ENCODE data around the gene ZNF263. TPM values are rescaled to one million over a fixed set of nuclear protein-coding genes. Genes with fewer than 3 reads are reported as not detected.

ZNF263 gene
- total and polyA plus RNA-seq, 2 experiments from 2014 or later = 9.2 to 66.9 TPM

GRCh38 chr16:3235856-3236669 is 47.2 kb upstream of the ZNF263 start:
- H3K4me2 ChIP-seq = 0 out of 2 replicates have a peak overlapping the region, but pooled peaks have one; percentile 26
- Mint-ChIP-seq H3K27ac (no peak overlapping the region), H3K9me3 (peaks cover 49% of the 10 kb centered on the region), H3K27me3 (ENCODE audit: insufficient read depth, low read depth, poor library complexity) (peaks cover 12% of the 10 kb centered on the region), H3K4me3 (peak overlapping the region; percentile 67), H3K36me3 (ENCODE audit: low read depth) (peaks cover 40% of the 10 kb centered on the region), H3K4me1 (peaks cover 8% of the 10 kb centered on the region)
- H3K9me2 ChIP-seq (ENCODE audit: insufficient read depth) = peaks cover 10% of the 10 kb centered on the region; the same call in 1 of the 2 replicates
- no peaks in the 10 kb centered on the region for H4K20me1 ChIP-seq (replicated peaks; ENCODE audit: insufficient read depth)
- H3K36me3 ChIP-seq (ENCODE audit: insufficient read depth) = peaks cover 17% of the 10 kb centered on the region
- H3K79me2 ChIP-seq (replicated peaks; ENCODE audit: insufficient read depth) = no peaks in the 10 kb centered on the region; the same call in 1 of the 2 replicates
- peaks cover 10% of the 10 kb centered on the region for H3F3A ChIP-seq (replicated peaks; ENCODE audit: low read depth)
- DNase-seq (ENCODE audit: low spot score) (peak; percentile 72), ATAC-seq (no peak)
- peak overlapping the region; percentile 47; the same call in 1 of the 2 replicates for H3K27ac ChIP-seq (ENCODE audit: low read depth)
- H3K27me3 ChIP-seq (ENCODE audit: insufficient read depth) = no peaks in the 10 kb centered on the region
- H3K4me1 ChIP-seq (ENCODE audit: insufficient read depth) = no peaks in the 10 kb centered on the region
- TF ChIP-seq, protein P1, sequence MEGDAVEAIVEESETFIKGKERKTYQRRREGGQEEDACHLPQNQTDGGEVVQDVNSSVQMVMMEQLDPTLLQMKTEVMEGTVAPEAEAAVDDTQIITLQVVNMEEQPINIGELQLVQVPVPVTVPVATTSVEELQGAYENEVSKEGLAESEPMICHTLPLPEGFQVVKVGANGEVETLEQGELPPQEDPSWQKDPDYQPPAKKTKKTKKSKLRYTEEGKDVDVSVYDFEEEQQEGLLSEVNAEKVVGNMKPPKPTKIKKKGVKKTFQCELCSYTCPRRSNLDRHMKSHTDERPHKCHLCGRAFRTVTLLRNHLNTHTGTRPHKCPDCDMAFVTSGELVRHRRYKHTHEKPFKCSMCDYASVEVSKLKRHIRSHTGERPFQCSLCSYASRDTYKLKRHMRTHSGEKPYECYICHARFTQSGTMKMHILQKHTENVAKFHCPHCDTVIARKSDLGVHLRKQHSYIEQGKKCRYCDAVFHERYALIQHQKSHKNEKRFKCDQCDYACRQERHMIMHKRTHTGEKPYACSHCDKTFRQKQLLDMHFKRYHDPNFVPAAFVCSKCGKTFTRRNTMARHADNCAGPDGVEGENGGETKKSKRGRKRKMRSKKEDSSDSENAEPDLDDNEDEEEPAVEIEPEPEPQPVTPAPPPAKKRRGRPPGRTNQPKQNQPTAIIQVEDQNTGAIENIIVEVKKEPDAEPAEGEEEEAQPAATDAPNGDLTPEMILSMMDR (conservative IDR thresholded peaks at IDR 0.05; ENCODE audit: low read depth in 2 of 2) = no peak
- no peak for TF ChIP-seq EZH2phosphoT487 (IDR thresholded peaks at IDR 0.05; ENCODE audit: unreplicated experiment)
- TF ChIP-seq ZNF114 (CRISPR knock-in tag; IDR thresholded peaks at IDR 0.05) = no peak
- TF ChIP-seq REST (IDR thresholded peaks at IDR 0.05; ENCODE audit: unreplicated experiment) = no peak
- TF ChIP-seq JUNB (IDR thresholded peaks at IDR 0.05; ENCODE audit: unreplicated experiment) = no peak
- TF ChIP-seq CREB1 (CRISPR knock-in tag; IDR thresholded peaks at IDR 0.05; ENCODE audit: low read depth) = no peak
- TF ChIP-seq, protein P2, sequence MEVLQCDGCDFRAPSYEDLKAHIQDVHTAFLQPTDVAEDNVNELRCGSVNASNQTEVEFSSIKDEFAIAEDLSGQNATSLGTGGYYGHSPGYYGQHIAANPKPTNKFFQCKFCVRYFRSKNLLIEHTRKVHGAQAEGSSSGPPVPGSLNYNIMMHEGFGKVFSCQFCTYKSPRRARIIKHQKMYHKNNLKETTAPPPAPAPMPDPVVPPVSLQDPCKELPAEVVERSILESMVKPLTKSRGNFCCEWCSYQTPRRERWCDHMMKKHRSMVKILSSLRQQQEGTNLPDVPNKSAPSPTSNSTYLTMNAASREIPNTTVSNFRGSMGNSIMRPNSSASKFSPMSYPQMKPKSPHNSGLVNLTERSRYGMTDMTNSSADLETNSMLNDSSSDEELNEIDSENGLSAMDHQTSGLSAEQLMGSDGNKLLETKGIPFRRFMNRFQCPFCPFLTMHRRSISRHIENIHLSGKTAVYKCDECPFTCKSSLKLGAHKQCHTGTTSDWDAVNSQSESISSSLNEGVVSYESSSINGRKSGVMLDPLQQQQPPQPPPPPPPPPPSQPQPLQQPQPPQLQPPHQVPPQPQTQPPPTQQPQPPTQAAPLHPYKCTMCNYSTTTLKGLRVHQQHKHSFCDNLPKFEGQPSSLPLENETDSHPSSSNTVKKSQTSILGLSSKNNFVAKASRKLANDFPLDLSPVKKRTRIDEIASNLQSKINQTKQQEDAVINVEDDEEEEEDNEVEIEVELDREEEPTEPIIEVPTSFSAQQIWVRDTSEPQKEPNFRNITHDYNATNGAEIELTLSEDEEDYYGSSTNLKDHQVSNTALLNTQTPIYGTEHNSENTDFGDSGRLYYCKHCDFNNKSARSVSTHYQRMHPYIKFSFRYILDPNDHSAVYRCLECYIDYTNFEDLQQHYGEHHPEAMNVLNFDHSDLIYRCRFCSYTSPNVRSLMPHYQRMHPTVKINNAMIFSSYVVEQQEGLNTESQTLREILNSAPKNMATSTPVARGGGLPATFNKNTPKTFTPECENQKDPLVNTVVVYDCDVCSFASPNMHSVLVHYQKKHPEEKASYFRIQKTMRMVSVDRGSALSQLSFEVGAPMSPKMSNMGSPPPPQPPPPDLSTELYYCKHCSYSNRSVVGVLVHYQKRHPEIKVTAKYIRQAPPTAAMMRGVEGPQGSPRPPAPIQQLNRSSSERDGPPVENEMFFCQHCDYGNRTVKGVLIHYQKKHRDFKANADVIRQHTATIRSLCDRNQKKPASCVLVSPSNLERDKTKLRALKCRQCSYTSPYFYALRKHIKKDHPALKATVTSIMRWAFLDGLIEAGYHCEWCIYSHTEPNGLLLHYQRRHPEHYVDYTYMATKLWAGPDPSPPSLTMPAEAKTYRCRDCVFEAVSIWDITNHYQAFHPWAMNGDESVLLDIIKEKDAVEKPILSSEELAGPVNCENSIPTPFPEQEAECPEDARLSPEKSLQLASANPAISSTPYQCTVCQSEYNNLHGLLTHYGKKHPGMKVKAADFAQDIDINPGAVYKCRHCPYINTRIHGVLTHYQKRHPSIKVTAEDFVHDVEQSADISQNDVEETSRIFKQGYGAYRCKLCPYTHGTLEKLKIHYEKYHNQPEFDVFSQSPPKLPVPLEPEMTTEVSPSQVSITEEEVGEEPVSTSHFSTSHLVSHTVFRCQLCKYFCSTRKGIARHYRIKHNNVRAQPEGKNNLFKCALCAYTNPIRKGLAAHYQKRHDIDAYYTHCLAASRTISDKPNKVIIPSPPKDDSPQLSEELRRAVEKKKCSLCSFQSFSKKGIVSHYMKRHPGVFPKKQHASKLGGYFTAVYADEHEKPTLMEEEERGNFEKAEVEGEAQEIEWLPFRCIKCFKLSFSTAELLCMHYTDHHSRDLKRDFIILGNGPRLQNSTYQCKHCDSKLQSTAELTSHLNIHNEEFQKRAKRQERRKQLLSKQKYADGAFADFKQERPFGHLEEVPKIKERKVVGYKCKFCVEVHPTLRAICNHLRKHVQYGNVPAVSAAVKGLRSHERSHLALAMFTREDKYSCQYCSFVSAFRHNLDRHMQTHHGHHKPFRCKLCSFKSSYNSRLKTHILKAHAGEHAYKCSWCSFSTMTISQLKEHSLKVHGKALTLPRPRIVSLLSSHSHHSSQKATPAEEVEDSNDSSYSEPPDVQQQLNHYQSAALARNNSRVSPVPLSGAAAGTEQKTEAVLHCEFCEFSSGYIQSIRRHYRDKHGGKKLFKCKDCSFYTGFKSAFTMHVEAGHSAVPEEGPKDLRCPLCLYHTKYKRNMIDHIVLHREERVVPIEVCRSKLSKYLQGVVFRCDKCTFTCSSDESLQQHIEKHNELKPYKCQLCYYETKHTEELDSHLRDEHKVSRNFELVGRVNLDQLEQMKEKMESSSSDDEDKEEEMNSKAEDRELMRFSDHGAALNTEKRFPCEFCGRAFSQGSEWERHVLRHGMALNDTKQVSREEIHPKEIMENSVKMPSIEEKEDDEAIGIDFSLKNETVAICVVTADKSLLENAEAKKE (CRISPR knock-in tag; IDR thresholded peaks at IDR 0.05) = no peak
- no peak for TF ChIP-seq EZH2 (IDR thresholded peaks at IDR 0.05; ENCODE audit: low read depth, unreplicated experiment)
- no peak for TF ChIP-seq ZNF331 (CRISPR knock-in tag; IDR thresholded peaks at IDR 0.05; ENCODE audit: low read depth)
- TF ChIP-seq, protein P3, sequence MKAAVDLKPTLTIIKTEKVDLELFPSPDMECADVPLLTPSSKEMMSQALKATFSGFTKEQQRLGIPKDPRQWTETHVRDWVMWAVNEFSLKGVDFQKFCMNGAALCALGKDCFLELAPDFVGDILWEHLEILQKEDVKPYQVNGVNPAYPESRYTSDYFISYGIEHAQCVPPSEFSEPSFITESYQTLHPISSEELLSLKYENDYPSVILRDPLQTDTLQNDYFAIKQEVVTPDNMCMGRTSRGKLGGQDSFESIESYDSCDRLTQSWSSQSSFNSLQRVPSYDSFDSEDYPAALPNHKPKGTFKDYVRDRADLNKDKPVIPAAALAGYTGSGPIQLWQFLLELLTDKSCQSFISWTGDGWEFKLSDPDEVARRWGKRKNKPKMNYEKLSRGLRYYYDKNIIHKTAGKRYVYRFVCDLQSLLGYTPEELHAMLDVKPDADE (IDR thresholded peaks at IDR 0.05) = no peak
- no peak for TF ChIP-seq STAT1 (IDR thresholded peaks at IDR 0.05; ENCODE audit: unreplicated experiment)
- TF ChIP-seq NANOG (IDR thresholded peaks at IDR 0.05; ENCODE audit: borderline replicate concordance) = no peak
- no peak for TF ChIP-seq POLR2AphosphoS5 (IDR thresholded peaks at IDR 0.05; ENCODE audit: low read depth)
- H3K4me3 ChIP-seq = no peak overlapping the region
- H2AFZ ChIP-seq = no peak overlapping the region
